Tibial nerve (tissue), 4 donors: ENCODE measurements around the gene PTGIR.

Experiments
- EP300 ChIP-seq, 2 donors: sonication (generic); formaldehyde crosslinking; IDR thresholded peaks; one replicate each; pipeline ENCODE4 v1.6.1; 2017; ENCODE audit warnings: antibody characterized with exemption in 2 of 2, mild to moderate bottlenecking in 1 of 2
- POLR2A ChIP-seq, 2 donors: fragments of 450-650 bp; IDR thresholded peaks; one replicate each; pipeline ENCODE4 v1.6.1; 2017; ENCODE audit warnings: antibody characterized with exemption in 2 of 2, mild to moderate bottlenecking in 2 of 2, moderate library complexity in 2 of 2
- TF ChIP-seq, protein P1 (sequence below), 5 experiments: fragments of 200-600 bp in 3 of 5; fragments of 450-650 bp in 2 of 5; sonication (generic) in 3 of 5; IDR thresholded peaks; one replicate each; pipeline ENCODE4 v1.5.1; 2016 to 2019; ENCODE audit warnings: antibody characterized with exemption in 5 of 5, mild to moderate bottlenecking in 3 of 5, moderate library complexity in 2 of 5

DNA sequence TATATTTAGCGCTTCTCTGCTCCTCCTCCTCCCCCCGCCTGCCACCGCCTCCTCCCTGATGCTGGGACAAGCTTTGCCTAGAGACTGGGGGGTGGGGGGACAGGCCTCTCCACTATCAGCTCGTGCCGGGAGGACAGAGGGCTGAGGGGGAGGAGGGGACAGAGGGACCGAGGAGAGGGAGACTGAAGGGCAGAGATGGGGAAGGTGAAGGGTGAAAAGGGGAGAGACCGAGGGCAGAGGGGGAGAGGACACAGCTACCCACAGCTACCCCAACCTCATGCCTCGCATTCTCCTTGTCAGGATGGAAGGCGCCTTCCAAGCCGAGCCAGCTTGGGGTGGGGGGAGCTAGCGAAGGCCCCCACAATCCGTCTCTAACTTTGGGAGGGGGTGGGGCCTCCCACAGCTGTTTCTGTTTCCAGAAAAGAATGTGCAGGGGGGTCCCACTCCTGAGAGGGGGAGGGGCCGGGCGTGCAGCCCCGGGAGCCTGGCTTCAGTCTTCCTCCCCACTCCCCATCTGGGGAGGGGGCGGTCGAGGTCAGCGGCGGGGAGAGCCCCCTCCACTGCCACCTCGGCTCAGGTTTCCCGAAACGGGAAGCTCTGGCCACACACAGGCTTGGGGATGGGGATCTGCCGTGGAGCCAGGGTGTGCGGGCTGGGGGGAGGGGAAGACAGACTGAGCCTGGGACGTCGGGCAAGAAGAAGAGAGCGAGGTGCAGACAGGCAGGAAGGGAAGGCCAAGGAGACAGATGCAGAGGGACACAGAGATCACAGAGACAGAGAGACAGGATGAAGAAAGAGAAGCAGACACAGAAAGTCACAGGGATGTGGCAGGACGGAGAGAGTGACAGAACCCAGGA, 34.5 kb upstream of the PTGIR start:
- TF ChIP-seq, protein P1, sequence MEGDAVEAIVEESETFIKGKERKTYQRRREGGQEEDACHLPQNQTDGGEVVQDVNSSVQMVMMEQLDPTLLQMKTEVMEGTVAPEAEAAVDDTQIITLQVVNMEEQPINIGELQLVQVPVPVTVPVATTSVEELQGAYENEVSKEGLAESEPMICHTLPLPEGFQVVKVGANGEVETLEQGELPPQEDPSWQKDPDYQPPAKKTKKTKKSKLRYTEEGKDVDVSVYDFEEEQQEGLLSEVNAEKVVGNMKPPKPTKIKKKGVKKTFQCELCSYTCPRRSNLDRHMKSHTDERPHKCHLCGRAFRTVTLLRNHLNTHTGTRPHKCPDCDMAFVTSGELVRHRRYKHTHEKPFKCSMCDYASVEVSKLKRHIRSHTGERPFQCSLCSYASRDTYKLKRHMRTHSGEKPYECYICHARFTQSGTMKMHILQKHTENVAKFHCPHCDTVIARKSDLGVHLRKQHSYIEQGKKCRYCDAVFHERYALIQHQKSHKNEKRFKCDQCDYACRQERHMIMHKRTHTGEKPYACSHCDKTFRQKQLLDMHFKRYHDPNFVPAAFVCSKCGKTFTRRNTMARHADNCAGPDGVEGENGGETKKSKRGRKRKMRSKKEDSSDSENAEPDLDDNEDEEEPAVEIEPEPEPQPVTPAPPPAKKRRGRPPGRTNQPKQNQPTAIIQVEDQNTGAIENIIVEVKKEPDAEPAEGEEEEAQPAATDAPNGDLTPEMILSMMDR (IDR thresholded peaks at IDR 0.05), result no peak
- TF ChIP-seq POLR2A (IDR thresholded peaks at IDR 0.05) (no peak), EP300 (IDR thresholded peaks at IDR 0.05) (no peak)
